ENCODE measurements around the gene MEOX2.

The MEOX2 gene

GRCh38 chr7:15584575-15584974, 101.9 kb downstream of the MEOX2 start:
- no peak for ATAC-seq
- TF ChIP-seq POU6F1 (CRISPR knock-in tag; IDR thresholded peaks at IDR 0.05; ENCODE audit: borderline replicate concordance, low read depth) (no peak), ESRRG (CRISPR knock-in tag; IDR thresholded peaks at IDR 0.05) (no peak), TOX (CRISPR knock-in tag; IDR thresholded peaks at IDR 0.05; ENCODE audit: borderline replicate concordance) (no peak)
- TF ChIP-seq, protein P1, sequence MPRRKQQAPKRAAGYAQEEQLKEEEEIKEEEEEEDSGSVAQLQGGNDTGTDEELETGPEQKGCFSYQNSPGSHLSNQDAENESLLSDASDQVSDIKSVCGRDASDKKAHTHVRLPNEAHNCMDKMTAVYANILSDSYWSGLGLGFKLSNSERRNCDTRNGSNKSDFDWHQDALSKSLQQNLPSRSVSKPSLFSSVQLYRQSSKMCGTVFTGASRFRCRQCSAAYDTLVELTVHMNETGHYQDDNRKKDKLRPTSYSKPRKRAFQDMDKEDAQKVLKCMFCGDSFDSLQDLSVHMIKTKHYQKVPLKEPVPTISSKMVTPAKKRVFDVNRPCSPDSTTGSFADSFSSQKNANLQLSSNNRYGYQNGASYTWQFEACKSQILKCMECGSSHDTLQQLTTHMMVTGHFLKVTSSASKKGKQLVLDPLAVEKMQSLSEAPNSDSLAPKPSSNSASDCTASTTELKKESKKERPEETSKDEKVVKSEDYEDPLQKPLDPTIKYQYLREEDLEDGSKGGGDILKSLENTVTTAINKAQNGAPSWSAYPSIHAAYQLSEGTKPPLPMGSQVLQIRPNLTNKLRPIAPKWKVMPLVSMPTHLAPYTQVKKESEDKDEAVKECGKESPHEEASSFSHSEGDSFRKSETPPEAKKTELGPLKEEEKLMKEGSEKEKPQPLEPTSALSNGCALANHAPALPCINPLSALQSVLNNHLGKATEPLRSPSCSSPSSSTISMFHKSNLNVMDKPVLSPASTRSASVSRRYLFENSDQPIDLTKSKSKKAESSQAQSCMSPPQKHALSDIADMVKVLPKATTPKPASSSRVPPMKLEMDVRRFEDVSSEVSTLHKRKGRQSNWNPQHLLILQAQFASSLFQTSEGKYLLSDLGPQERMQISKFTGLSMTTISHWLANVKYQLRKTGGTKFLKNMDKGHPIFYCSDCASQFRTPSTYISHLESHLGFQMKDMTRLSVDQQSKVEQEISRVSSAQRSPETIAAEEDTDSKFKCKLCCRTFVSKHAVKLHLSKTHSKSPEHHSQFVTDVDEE (CRISPR knock-in tag; IDR thresholded peaks at IDR 0.05): no peak

DNA sequence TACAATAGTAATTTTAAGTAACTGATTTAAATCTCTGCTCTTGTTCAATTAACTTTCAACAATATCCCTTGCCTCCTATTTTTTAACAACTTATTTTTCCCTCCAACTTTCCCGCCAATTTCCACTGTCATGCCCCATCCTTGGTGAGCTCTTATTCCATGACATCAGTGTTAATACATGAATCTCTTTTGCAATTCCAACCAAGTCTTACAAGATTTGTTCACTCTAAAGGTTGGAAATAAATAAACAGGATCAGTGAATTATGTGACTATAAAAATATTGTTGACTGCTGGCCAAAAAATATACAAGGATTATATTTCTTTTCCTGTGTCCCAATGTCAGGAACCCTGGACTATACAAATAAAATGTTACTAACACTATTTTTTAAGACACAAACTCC, 103.7 kb downstream of the MEOX2 start:
- ATAC-seq: no peak
- TF ChIP-seq ESRRG (CRISPR knock-in tag; IDR thresholded peaks at IDR 0.05) (no peak), BACH2 (CRISPR knock-in tag; IDR thresholded peaks at IDR 0.05; ENCODE audit: borderline replicate concordance) (no peak), SNAI2 (CRISPR knock-in tag; IDR thresholded peaks at IDR 0.05) (no peak), ISL1 (CRISPR knock-in tag; IDR thresholded peaks at IDR 0.05) (no peak), TOX (CRISPR knock-in tag; IDR thresholded peaks at IDR 0.05; ENCODE audit: borderline replicate concordance) (no peak)

- TF ChIP-seq ZFP30 (CRISPR knock-in tag; IDR thresholded peaks at IDR 0.05) (no peak), BACH2 (CRISPR knock-in tag; IDR thresholded peaks at IDR 0.05; ENCODE audit: borderline replicate concordance) (no peak), ISL1 (CRISPR knock-in tag; IDR thresholded peaks at IDR 0.05) (peak; percentile 70), SNAI2 (CRISPR knock-in tag; IDR thresholded peaks at IDR 0.05) (no peak), GLIS3 (CRISPR knock-in tag; IDR thresholded peaks at IDR 0.05) (no peak)
- ATAC-seq: peak; percentile 65; the same call in 2 of the 3 replicates
Observed at GRCh38 chr7:15581352-15581951, 105.0 kb downstream of the MEOX2 start.

- no peak for ATAC-seq
- TF ChIP-seq OSR1 (CRISPR knock-in tag; IDR thresholded peaks at IDR 0.05) (no peak), TCF4 (CRISPR knock-in tag; IDR thresholded peaks at IDR 0.05; ENCODE audit: borderline replicate concordance) (no peak), ZFP3 (CRISPR knock-in tag; IDR thresholded peaks at IDR 0.05) (no peak), CSDC2 (CRISPR knock-in tag; IDR thresholded peaks at IDR 0.05) (no peak), PPARA (CRISPR knock-in tag; IDR thresholded peaks at IDR 0.05; ENCODE audit: borderline replicate concordance) (no peak), BACH2 (CRISPR knock-in tag; IDR thresholded peaks at IDR 0.05; ENCODE audit: borderline replicate concordance) (no peak), GLIS3 (CRISPR knock-in tag; IDR thresholded peaks at IDR 0.05) (no peak), ZNF70 (CRISPR knock-in tag; IDR thresholded peaks at IDR 0.05) (no peak)
Observed at GRCh38 chr7:15580604-15581351, 105.7 kb downstream of the MEOX2 start.

DNA sequence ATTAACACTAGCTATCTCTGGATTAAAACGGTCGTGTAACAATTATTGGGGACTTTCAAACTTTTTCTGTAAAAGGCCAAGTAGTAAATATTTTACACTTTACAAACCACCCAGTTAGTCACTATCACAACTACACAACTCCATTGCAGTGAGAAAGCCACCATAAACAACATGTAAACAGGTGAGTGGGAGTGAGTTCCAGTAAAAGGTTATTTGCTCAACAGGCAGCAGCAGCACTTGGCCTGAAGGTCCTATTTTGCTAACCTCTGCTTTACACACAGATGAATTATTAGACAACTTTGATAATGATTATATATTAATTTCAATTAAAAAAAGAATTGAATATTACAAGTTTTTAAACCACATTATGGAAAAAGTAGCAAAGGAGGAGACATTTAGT, 108.9 kb downstream of the MEOX2 start:
- no peak for ATAC-seq

More for the DNA sequence above, 108.9 kb downstream of the MEOX2 start:
- TF ChIP-seq GLIS3 (CRISPR knock-in tag; IDR thresholded peaks at IDR 0.05): no peak
- TF ChIP-seq ZNF565 (CRISPR knock-in tag; conservative IDR thresholded peaks at IDR 0.05; ENCODE audit: low read depth): no peak
- no peak for TF ChIP-seq CREB5 (CRISPR knock-in tag; IDR thresholded peaks at IDR 0.05; ENCODE audit: low read depth)
- no peak for TF ChIP-seq TCF4 (CRISPR knock-in tag; IDR thresholded peaks at IDR 0.05; ENCODE audit: borderline replicate concordance)
